Vagina (tissue), 2 donors: ENCODE measurements around the gene PCDH10. TPM values are rescaled to one million over a fixed set of nuclear protein-coding genes. Genes with fewer than 3 reads are reported as not detected.

ENCODE experiments used
- DNase-seq, 2 donors: peaks; one replicate each; pipeline ENCODE4 v3.0.0-alpha.2; 2017; ENCODE audit errors: extremely low spot score in 2 of 2
- H3K27ac ChIP-seq: fragments of 200-600 bp; sonication (generic); one replicate; pipeline ENCODE4 v1.5.1; 2019
- H3K27me3 ChIP-seq: fragments of 200-600 bp; sonication (generic); one replicate; pipeline ENCODE4 v1.5.1; 2019
- H3K36me3 ChIP-seq, 2 donors: fragments of 200-600 bp; sonication (generic); one replicate each; pipeline ENCODE4 v1.5.1; 2017 to 2019
- H3K4me1 ChIP-seq: fragments of 200-600 bp; sonication (generic); one replicate; pipeline ENCODE4 v1.5.1; 2019
- H3K4me3 ChIP-seq, 2 donors: fragments of 200-600 bp; sonication (generic); 1 replicate in 1 of 2; 2 replicates in 1 of 2; pipeline ENCODE4 v1.5.1; 2016 to 2019
- H3K9me3 ChIP-seq: fragments of 200-600 bp; sonication (generic); one replicate; pipeline ENCODE4 v1.5.1; 2019
- POLR2A ChIP-seq, 2 donors: fragments of 450-650 bp; IDR thresholded peaks; one replicate each; pipeline ENCODE4 v1.6.1; 2017; ENCODE audit warnings: antibody characterized with exemption in 2 of 2, mild to moderate bottlenecking in 2 of 2, moderate library complexity in 2 of 2
- POLR2AphosphoS5 ChIP-seq, 2 donors: sonication (generic); formaldehyde crosslinking; IDR thresholded peaks; one replicate each; pipeline ENCODE4 v1.9.0; 2017; ENCODE audit warnings: antibody characterized with exemption in 2 of 2, mild to moderate bottlenecking in 2 of 2, low read depth in 1 of 2; ENCODE audit not compliant: insufficient read depth in 1 of 2
- intact Hi-C: fragments of 100-400 bp; cut with DNase I; formaldehyde crosslinking; loops from one replicate; pipeline ENCODE4 v1.15.1; 2023
- total RNA-seq: library from RNA; depleted of rRNA; stranded (reverse); fragments of >200 nt; gene quantifications from one replicate; pipeline ENCODE4 v1.2.3, GENCODE V29; 2016
- TF ChIP-seq, protein P1 (sequence below), 3 experiments: fragments of 450-650 bp in 2 of 3; fragments of 200-600 bp in 1 of 3; sonication (generic) in 1 of 3; IDR thresholded peaks; one replicate each; pipeline ENCODE4 v1.5.1; 2017 to 2019; ENCODE audit warnings: antibody characterized with exemption in 3 of 3, mild to moderate bottlenecking in 2 of 3, moderate library complexity in 2 of 3

PCDH10 gene
- total RNA-seq, 1 donor from 2014 or later = 6.9 TPM

DNA sequence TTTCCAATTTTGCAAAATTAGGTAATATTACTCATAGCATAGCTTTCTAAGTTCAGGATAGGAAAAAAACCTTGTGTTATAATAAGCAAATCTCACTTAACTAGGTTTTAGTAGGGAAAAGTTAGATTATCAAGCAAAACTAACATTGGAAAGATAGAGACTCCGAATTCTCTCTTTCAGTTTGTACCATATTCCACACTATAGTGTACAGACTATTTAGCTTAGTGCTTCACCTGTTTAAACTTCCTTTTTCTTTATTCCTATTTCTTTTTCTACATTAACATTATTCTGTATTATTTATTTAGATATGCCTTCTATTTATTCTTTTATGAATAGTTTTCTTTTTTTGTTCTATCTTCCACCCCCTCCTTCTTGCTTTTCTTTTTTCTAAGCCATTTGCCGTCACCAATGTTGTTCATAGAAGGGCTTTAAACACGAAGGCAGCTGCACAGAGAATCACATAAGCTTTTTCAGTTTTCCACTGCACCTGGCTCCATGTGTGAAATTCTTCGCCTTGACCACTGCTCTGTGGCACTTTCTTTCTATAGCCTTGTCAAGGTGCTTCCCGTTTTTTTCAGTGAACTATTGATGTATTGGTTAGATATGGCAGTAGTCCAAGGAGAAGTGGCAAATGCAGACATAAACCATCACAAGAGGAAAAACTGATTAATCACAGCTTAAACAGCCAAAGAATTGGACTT lies 8.5 kb downstream of the PCDH10 start:
- TF ChIP-seq POLR2A (IDR thresholded peaks at IDR 0.05) (no peak), POLR2AphosphoS5 (IDR thresholded peaks at IDR 0.05; ENCODE audit: insufficient read depth in 1 of 2, low read depth in 1 of 2) (no peak)
- TF ChIP-seq, protein P1, sequence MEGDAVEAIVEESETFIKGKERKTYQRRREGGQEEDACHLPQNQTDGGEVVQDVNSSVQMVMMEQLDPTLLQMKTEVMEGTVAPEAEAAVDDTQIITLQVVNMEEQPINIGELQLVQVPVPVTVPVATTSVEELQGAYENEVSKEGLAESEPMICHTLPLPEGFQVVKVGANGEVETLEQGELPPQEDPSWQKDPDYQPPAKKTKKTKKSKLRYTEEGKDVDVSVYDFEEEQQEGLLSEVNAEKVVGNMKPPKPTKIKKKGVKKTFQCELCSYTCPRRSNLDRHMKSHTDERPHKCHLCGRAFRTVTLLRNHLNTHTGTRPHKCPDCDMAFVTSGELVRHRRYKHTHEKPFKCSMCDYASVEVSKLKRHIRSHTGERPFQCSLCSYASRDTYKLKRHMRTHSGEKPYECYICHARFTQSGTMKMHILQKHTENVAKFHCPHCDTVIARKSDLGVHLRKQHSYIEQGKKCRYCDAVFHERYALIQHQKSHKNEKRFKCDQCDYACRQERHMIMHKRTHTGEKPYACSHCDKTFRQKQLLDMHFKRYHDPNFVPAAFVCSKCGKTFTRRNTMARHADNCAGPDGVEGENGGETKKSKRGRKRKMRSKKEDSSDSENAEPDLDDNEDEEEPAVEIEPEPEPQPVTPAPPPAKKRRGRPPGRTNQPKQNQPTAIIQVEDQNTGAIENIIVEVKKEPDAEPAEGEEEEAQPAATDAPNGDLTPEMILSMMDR (IDR thresholded peaks at IDR 0.05) = no peak
- Histone ChIP-seq H3K36me3 (no peaks in the 10 kb centered on the region), H3K27ac (no peak overlapping the region), H3K9me3 (no peaks in the 10 kb centered on the region), H3K4me1 (peaks cover 2% of the 10 kb centered on the region), H3K4me3 (no peak overlapping the region), H3K27me3 (no peaks in the 10 kb centered on the region)
- intact Hi-C loops = no loop called here
- no peak for DNase-seq

DNA sequence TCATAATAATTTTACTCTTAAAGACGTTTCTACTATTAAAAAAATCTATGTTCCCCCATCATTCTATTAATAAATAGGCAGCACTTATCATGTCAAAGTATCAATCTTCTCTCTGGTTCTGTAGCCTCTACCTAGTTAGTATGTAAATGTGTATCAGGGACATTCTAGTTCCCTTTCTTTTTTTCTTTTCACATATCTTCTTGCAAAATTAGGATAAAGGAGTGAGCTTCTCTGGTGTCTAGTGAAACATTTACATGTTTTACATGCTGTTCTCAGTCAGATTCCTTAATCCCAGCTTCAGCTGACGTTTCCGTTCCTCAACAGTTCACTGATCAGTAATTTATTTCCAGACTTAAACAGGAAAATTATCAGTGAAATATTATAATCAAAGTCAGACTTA lies 11.8 kb downstream of the PCDH10 start:
- TF ChIP-seq POLR2AphosphoS5 (IDR thresholded peaks at IDR 0.05; ENCODE audit: insufficient read depth in 1 of 2, low read depth in 1 of 2) = no peak
- TF ChIP-seq, protein P1 (IDR thresholded peaks at IDR 0.05) = no peak
- TF ChIP-seq POLR2A (IDR thresholded peaks at IDR 0.05) = no peak
- H3K36me3 ChIP-seq = no peaks in the 10 kb centered on the region
- DNase-seq = no peak
- intact Hi-C loops = no loop called here
- no peaks in the 10 kb centered on the region for H3K4me1 ChIP-seq
- no peak overlapping the region for H3K4me3 ChIP-seq
- H3K27me3 ChIP-seq = no peaks in the 10 kb centered on the region
- H3K9me3 ChIP-seq = no peaks in the 10 kb centered on the region
- H3K27ac ChIP-seq = no peak overlapping the region

DNA sequence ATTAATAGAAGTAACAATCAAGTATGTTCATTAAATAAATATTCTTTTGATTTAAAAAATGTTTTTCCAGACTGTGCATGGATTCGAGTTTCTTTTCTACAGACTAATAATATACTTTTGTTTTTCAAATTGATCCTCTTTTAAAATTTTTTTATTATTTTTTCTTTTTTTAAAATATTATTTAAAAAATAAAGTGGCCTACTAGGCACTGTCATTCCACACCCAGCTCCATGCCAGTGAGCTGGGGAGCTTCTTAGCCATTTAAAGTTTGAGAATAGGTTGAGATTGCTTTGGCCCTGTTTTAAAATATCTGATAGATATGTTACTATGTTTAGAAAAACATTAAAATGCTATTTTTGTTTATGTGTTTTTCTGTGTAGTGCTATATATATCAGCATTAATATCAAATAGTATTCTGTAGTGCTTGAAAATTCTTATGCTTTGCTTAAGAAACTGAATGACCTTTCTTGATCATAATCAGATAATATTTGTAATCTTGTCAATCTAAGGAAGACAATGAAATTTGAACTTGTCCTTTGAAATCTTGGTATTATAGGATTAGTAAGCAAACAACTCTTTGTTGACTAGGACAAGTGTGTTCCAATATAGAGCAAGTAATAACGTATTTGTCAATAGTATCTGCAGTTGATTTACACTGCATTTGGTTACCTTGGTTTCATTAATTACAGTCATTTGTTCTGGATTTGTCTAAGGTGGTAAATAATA lies 12.6 kb downstream of the PCDH10 start:
- no peak for TF ChIP-seq POLR2A (IDR thresholded peaks at IDR 0.05)
- TF ChIP-seq POLR2AphosphoS5 (IDR thresholded peaks at IDR 0.05; ENCODE audit: insufficient read depth in 1 of 2, low read depth in 1 of 2) = no peak
- TF ChIP-seq, protein P1 (IDR thresholded peaks at IDR 0.05) = no peak
- no peak overlapping the region for H3K27ac ChIP-seq
- no peaks in the 10 kb centered on the region for H3K27me3 ChIP-seq
- H3K4me1 ChIP-seq = no peaks in the 10 kb centered on the region
- intact Hi-C loops = no loop called here
- H3K9me3 ChIP-seq = no peaks in the 10 kb centered on the region
- no peak for DNase-seq
- no peaks in the 10 kb centered on the region for H3K36me3 ChIP-seq
- no peak overlapping the region for H3K4me3 ChIP-seq

DNA sequence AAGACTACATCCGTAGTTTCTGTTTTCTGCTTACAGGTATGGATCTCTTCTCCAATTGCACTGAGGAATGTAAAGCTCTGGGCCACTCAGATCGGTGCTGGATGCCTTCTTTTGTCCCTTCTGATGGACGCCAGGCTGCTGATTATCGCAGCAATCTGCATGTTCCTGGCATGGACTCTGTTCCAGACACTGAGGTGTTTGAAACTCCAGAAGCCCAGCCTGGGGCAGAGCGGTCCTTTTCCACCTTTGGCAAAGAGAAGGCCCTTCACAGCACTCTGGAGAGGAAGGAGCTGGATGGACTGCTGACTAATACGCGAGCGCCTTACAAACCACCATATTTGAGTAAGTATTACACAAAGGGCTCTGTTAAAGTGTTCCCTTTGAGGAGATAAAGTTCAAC lies 13.8 kb downstream of the PCDH10 start:
- H3K9me3 ChIP-seq = no peaks in the 10 kb centered on the region
- intact Hi-C loops = no loop called here
- H3K4me3 ChIP-seq = no peak overlapping the region
- TF ChIP-seq POLR2A (IDR thresholded peaks at IDR 0.05) (no peak), POLR2AphosphoS5 (IDR thresholded peaks at IDR 0.05; ENCODE audit: insufficient read depth in 1 of 2, low read depth in 1 of 2) (no peak)
- TF ChIP-seq, protein P1 (IDR thresholded peaks at IDR 0.05) = no peak
- no peaks in the 10 kb centered on the region for H3K36me3 ChIP-seq
- DNase-seq = no peak
- H3K27me3 ChIP-seq = no peaks in the 10 kb centered on the region
- H3K4me1 ChIP-seq = no peaks in the 10 kb centered on the region
- H3K27ac ChIP-seq = no peak overlapping the region

DNA sequence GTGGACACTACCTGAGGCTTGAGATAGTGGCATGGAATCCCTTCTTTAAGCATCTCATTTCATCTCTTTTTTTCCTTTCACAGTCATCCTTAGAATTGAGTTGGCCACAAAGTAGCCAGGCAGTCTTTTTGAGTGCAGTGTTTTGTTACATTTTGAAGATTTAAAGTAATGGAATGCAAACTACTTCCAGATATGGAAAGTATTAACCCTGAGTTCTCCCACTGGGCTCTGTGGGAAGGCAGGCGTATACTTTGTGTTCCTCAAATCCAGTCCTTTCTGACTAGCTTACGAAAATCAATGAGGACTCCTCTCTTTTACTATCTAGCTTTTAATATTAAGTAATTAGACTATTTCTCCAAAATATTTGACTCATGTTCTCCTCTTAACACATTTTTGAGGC lies 29.9 kb downstream of the PCDH10 start:
- H3K36me3 ChIP-seq = no peaks in the 10 kb centered on the region
- intact Hi-C loops = no loop called here
- DNase-seq = no peak
- no peaks in the 10 kb centered on the region for H3K27me3 ChIP-seq
- no peak overlapping the region for H3K4me3 ChIP-seq
- no peak overlapping the region for H3K27ac ChIP-seq
- H3K4me1 ChIP-seq = no peaks in the 10 kb centered on the region
- no peaks in the 10 kb centered on the region for H3K9me3 ChIP-seq
- TF ChIP-seq POLR2A (IDR thresholded peaks at IDR 0.05) (no peak), POLR2AphosphoS5 (IDR thresholded peaks at IDR 0.05; ENCODE audit: insufficient read depth in 1 of 2, low read depth in 1 of 2) (no peak)
- TF ChIP-seq, protein P1 (IDR thresholded peaks at IDR 0.05) = no peak
